Endothelial cell of umbilical vein (primary cell): ENCODE measurements around the gene POGZ.

Experiments
- CTCF ChIP-seq, 2 donors: IDR thresholded peaks; 1 replicate in 1 of 2; 2 replicates in 1 of 2; pipeline ENCODE4 v1.5.1; 2011; ENCODE audit warnings: low read length in 2 of 2, mild to moderate bottlenecking in 2 of 2, moderate library complexity in 2 of 2, control low read depth in 1 of 2, inconsistent platforms in 1 of 2, low read depth in 1 of 2; ENCODE audit not compliant: insufficient read depth in 1 of 2; ENCODE audit errors: extremely low read depth in 1 of 2
- EZH2 ChIP-seq: IDR thresholded peaks from 2 replicates; pipeline ENCODE4 v1.6.1; 2012; ENCODE audit warnings: borderline replicate concordance, low read depth, mild to moderate bottlenecking, moderate library complexity, low read length, inconsistent platforms; ENCODE audit not compliant: severe bottlenecking
- JUN ChIP-seq: IDR thresholded peaks from 2 replicates; pipeline ENCODE4 v1.6.1; 2011; ENCODE audit warnings: borderline replicate concordance, low read depth; ENCODE audit not compliant: insufficient read length, insufficient read depth
- POLR2A ChIP-seq: IDR thresholded peaks from 2 replicates; pipeline ENCODE4 v1.6.1; 2012; ENCODE audit warnings: low read depth, mild to moderate bottlenecking, control low read depth, low read length
- POLR2AphosphoS5 ChIP-seq: IDR thresholded peaks from 2 replicates; pipeline ENCODE4 v1.6.1; 2012; ENCODE audit warnings: low read depth, mild to moderate bottlenecking, control low read depth, low read length, moderate library complexity; ENCODE audit not compliant: insufficient read depth

- TF ChIP-seq CTCF (IDR thresholded peaks at IDR 0.05; ENCODE audit: extremely low read depth in 1 of 2, insufficient read depth in 1 of 2, low read depth in 1 of 2, low read length in 2 of 2) (no peak), POLR2A (no peak), POLR2AphosphoS5 (no peak), JUN (no peak), EZH2 (no peak)
These were observed 90.6 kb downstream of the POGZ start for GRCh38 chr1:151368393-151369301.
